K562 (cell line): ENCODE measurements around the gene TSHR. TPM values are rescaled to one million over a fixed set of nuclear protein-coding genes. Genes with fewer than 3 reads are reported as not detected.

Experiments
- ATAC-seq: fragments of 200-7000 bp; cut with Tn5 transposase; 3 replicates; pipeline ENCODE4 v1.9.1; 2020; ENCODE audit warnings: moderate library complexity
- BruUV-seq: library from RNA; stranded (reverse); fragments of 400-500 nt; replicated peaks from 2 replicates; lab custom pipeline; 2021; lab: Mats Ljungman, UMichigan
- CTCF ChIA-PET: fragments of 300-600 bp; formaldehyde crosslinking; extraction: SDS; loops from one replicate; lab custom pipeline; 2021; ENCODE audit warnings: low intra/inter-chr PET ratio; lab: Yijun Ruan, JAX
- POLR2A ChIA-PET: fragments of 300-600, 350-650 bp; sonication (Branson Sonifier 250); formaldehyde crosslinking; extraction: SDS; loops from one replicate; lab custom pipeline; 2021; ENCODE audit warnings: antibody characterized with exemption, inconsistent platforms; lab: Yijun Ruan, JAX
- DNase-seq, 4 experiments: peaks; one replicate each; pipeline versions ENCODE4 v3.0.0 to v3.0.0-alpha.2; 2011 to 2018; ENCODE audit warnings: low spot score in 3 of 4, mixed read lengths in 3 of 4; ENCODE audit errors: extremely low read depth in 1 of 4
- FAIRE-seq: peaks from 2 replicates; lab custom pipeline; 2011; peaks lifted over from hg19 to GRCh38; lab: Jason Lieb, UNC
- H2AFZ ChIP-seq: 2 replicates; pipeline ENCODE4 v1.6.0; 2011; ENCODE audit warnings: low read depth, low read length, control low read depth, inconsistent platforms
- H3K27ac ChIP-seq: fragments of 200-600 bp; 3 replicates; pipeline ENCODE4 v1.8.0; 2011; ENCODE audit warnings: low read depth, mild to moderate bottlenecking, control low read depth, inconsistent platforms, low read length, moderate library complexity, mixed read lengths; ENCODE audit errors: extremely low read depth
- H3K27me3 ChIP-seq, 2 experiments: fragments of 300-600 bp in 1 of 2; 2 replicates in 1 of 2; 3 replicates in 1 of 2; pipeline versions ENCODE4 v1.6.0 to v1.8.0; 2011; ENCODE audit warnings: inconsistent platforms in 2 of 2, low read length in 2 of 2, mild to moderate bottlenecking in 1 of 2, mixed read lengths in 1 of 2, moderate library complexity in 1 of 2; ENCODE audit not compliant: control insufficient read depth in 2 of 2, insufficient read depth in 2 of 2
- H3K36me3 ChIP-seq: fragments of 300-600 bp; 3 replicates; pipeline ENCODE4 v1.8.0; 2011; ENCODE audit warnings: mild to moderate bottlenecking, low read length, inconsistent platforms; ENCODE audit not compliant: control insufficient read depth, insufficient read depth
- H3K4me1 ChIP-seq, 2 experiments: fragments of 200-600 bp in 1 of 2; replicated peaks in 1 of 2; 2 replicates in 1 of 2; 3 replicates in 1 of 2; pipeline versions ENCODE4 v1.5.1 to v1.8.0; 2011; ENCODE audit warnings: inconsistent platforms in 2 of 2, low read length in 2 of 2, mild to moderate bottlenecking in 1 of 2, mixed read lengths in 1 of 2, moderate library complexity in 1 of 2; ENCODE audit not compliant: control insufficient read depth in 2 of 2, insufficient read depth in 2 of 2
- H3K4me2 ChIP-seq: 2 replicates; pipeline ENCODE4 v1.6.1; 2011; ENCODE audit warnings: low read length, control low read depth, inconsistent platforms, mixed read lengths; ENCODE audit not compliant: insufficient read depth
- H3K4me3 ChIP-seq: fragments of 200-600 bp; sonication (generic), shearing (Covaris generic); 2 replicates; pipeline ENCODE4 v1.5.1; 2016; ENCODE audit warnings: control low read depth, inconsistent platforms
- H3K79me2 ChIP-seq: fragments of 200-600 bp; 3 replicates; pipeline ENCODE4 v1.8.0; 2011; ENCODE audit warnings: low read length, inconsistent platforms; ENCODE audit not compliant: control insufficient read depth, insufficient read depth
- H3K9ac ChIP-seq, 2 experiments: 2 replicates each; pipeline versions ENCODE4 v1.6.0 to v1.6.1; 2011; ENCODE audit warnings: low read depth in 2 of 2, low read length in 2 of 2, control low read depth in 1 of 2, inconsistent platforms in 1 of 2, mild to moderate bottlenecking in 1 of 2, mixed read lengths in 1 of 2; ENCODE audit not compliant: insufficient read depth in 1 of 2
- H3K9me1 ChIP-seq: one replicate; pipeline ENCODE4 v1.6.0; 2011; ENCODE audit warnings: inconsistent platforms, mild to moderate bottlenecking, low read length, moderate library complexity; ENCODE audit not compliant: control insufficient read depth, insufficient read depth
- H3K9me3 ChIP-seq: replicated peaks from 2 replicates; pipeline ENCODE4 v1.5.1; 2011; ENCODE audit warnings: low read depth, low read length, inconsistent platforms; ENCODE audit not compliant: control insufficient read depth, insufficient read depth
- H4K20me1 ChIP-seq: replicated peaks from 2 replicates; pipeline ENCODE4 v1.6.1; 2011; ENCODE audit warnings: low read length, inconsistent platforms, mixed read lengths; ENCODE audit not compliant: control insufficient read depth, insufficient read depth
- ELF1 ChIP-seq: fragments of 200-800 bp; sonication (Bioruptor generic); IDR thresholded peaks from 2 replicates; pipeline ENCODE4 v1.6.1; 2016; ENCODE audit warnings: missing genetic modification characterization, missing compliant biosample characterization
- MEF2A ChIP-seq: IDR thresholded peaks from 2 replicates; pipeline ENCODE4 v1.6.1; 2011; ENCODE audit warnings: low read depth, mild to moderate bottlenecking, low read length, moderate library complexity; ENCODE audit not compliant: control insufficient read depth
- RBM25 ChIP-seq: fragments of 200-400 bp; formaldehyde crosslinking; IDR thresholded peaks from 2 replicates; pipeline ENCODE4 v1.6.1; 2018; ENCODE audit warnings: low read length, low read depth, moderate library complexity; ENCODE audit not compliant: severe bottlenecking
- SMARCE1 ChIP-seq: fragments of 450-650 bp; IDR thresholded peaks from 2 replicates; pipeline ENCODE4 v1.7.1; 2016; ENCODE audit warnings: mild to moderate bottlenecking
- STAT6 ChIP-seq: sonication (generic); formaldehyde crosslinking; IDR thresholded peaks from 2 replicates; pipeline ENCODE4 v1.8.1; 2023; ENCODE audit warnings: mild to moderate bottlenecking, missing genetic modification reagents
- ZBTB7A ChIP-seq: IDR thresholded peaks from 2 replicates; pipeline ENCODE4 v1.6.1; 2011; ENCODE audit warnings: low read depth, mild to moderate bottlenecking, low read length, moderate library complexity, borderline replicate concordance; ENCODE audit not compliant: control insufficient read depth
- in situ Hi-C: fragments of 300-500 bp; cut with MboI; formaldehyde crosslinking; loops from 4 replicates; pipeline ENCODE4 v1.15.0; 2018; ENCODE audit warnings: inconsistent platforms, mixed read lengths
- intact Hi-C: fragments of 100-400 bp; cut with micrococcal nuclease; formaldehyde crosslinking; loops from 2 replicates; pipeline ENCODE4 v1.14.2; 2022
- polyA plus RNA-seq, 8 experiments: library from polyadenylated mRNA; depleted of rRNA in 4 of 8; stranded (reverse) in 5 of 8; unstranded in 3 of 8; fragments of >200 nt; fragmentation: Nextera tagmentation in 2 of 8; fragmentation: Illumina TruSeq in 1 of 8; extraction: Ambion mirVana in 2 of 8; extraction: Trizol in 1 of 8; gene quantifications; 2 replicates each; pipeline versions ENCODE4 v1.2.1 to v1.2.3, GENCODE V29; 2011 to 2014; ENCODE audit warnings: inconsistent platforms in 1 of 8, missing spikeins in 1 of 8
- total RNA-seq, 7 experiments: library from RNA; depleted of rRNA in 6 of 7; stranded (reverse); fragments of >200 nt in 6 of 7; fragmentation: Illumina TruSeq in 2 of 7; extraction: Trizol in 2 of 7; gene quantifications; 2 replicates each; pipeline versions ENCODE4 v1.2.1 to v1.2.3, GENCODE V29; 2011 to 2021; ENCODE audit warnings: low replicate concordance in 1 of 7

Gene TSHR
- total and polyA plus RNA-seq, 9 of the 15 experiments (the other 6 are each of a cell fraction or from before 2014, with no cell fraction given), result 0.01 to 0.10 TPM; not detected in 7

GRCh38 chr14:81123811-81124210 lies 168.4 kb downstream of the TSHR start:
- ATAC-seq (no peak), FAIRE-seq (no peak), DNase-seq (no peak)
- POLR2A ChIA-PET, result no interaction called here
- Histone ChIP-seq H3K9me3 (peaks cover 3% of the 10 kb centered on the region; the same call in 1 of the 2 replicates), H3K36me3 (no peaks in the 10 kb centered on the region), H3K27me3 (no peaks in the 10 kb centered on the region), H3K79me2 (no peaks in the 10 kb centered on the region), H3K4me1 (no peaks in the 10 kb centered on the region), H3K27ac (no peak overlapping the region), H2AFZ (no peak overlapping the region), H4K20me1 (no peaks in the 10 kb centered on the region), H3K4me2 (no peak overlapping the region), H3K9ac (no peak overlapping the region), H3K4me3 (no peak overlapping the region), H3K9me1 (no peaks in the 10 kb centered on the region)
- no TSS peak for BruUV-seq
- in situ Hi-C loops (no loop called here), intact Hi-C loops (no loop called here)
- CTCF ChIA-PET, result no interaction called here
- no peak for TF ChIP-seq RBM25
- TF ChIP-seq ZBTB7A, result no peak
- TF ChIP-seq STAT6, result no peak
- no peak for TF ChIP-seq SMARCE1
- TF ChIP-seq MEF2A, result no peak
- no peak for TF ChIP-seq ELF1 (tag)
